ENCODE measurements around the gene PRSS27.
A peak's percentile ranks its signal among the peaks of the same experiment; 100 is the strongest.

The PRSS27 gene

DNA sequence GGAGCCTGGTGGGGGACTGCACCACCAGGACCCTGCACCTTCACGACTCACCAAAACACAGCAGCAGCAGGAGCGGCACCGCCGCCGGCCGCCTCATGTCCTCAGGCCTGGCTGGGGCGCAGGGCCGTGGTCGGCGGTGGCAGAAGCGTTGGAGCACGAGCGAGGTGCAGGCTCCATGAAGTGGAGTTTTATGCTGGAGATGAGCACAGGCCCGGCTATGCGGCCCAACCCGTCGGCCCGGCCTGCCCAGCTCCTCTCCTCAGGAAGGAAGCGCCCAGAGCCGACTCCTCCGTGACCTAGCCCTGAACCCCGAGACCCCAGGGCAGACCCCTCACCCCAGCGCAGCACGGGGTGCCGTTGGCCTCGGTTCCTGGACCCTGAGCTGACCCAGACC lies at the start of gene PRSS27:
Gene PRSS27 (minus strand): TSS at position 161 of the 394 bp plus-strand sequence. CDS start 64 bp downstream, at position 97.
- in situ Hi-C loops (cut with HindIII; ENCODE audit: low pct_ligation_motif_present, low sequenced_read_pairs) = no loop called here
- Histone ChIP-seq H3K27me3 (replicated peaks) (no peaks in the 10 kb centered on the region), H3K4me3 (ENCODE audit: low read depth, low read length) (peak within 1 kb of the TSS; percentile 58), H3K27ac (no peak within 1 kb of the TSS), H3K36me3 (replicated peaks) (no peaks in the 10 kb centered on the region)
- TF ChIP-seq, protein P1, sequence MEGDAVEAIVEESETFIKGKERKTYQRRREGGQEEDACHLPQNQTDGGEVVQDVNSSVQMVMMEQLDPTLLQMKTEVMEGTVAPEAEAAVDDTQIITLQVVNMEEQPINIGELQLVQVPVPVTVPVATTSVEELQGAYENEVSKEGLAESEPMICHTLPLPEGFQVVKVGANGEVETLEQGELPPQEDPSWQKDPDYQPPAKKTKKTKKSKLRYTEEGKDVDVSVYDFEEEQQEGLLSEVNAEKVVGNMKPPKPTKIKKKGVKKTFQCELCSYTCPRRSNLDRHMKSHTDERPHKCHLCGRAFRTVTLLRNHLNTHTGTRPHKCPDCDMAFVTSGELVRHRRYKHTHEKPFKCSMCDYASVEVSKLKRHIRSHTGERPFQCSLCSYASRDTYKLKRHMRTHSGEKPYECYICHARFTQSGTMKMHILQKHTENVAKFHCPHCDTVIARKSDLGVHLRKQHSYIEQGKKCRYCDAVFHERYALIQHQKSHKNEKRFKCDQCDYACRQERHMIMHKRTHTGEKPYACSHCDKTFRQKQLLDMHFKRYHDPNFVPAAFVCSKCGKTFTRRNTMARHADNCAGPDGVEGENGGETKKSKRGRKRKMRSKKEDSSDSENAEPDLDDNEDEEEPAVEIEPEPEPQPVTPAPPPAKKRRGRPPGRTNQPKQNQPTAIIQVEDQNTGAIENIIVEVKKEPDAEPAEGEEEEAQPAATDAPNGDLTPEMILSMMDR (IDR thresholded peaks at IDR 0.05; ENCODE audit: low read depth, low read length, missing control alignments) = no peak
- DNase-seq = no peak

DNA sequence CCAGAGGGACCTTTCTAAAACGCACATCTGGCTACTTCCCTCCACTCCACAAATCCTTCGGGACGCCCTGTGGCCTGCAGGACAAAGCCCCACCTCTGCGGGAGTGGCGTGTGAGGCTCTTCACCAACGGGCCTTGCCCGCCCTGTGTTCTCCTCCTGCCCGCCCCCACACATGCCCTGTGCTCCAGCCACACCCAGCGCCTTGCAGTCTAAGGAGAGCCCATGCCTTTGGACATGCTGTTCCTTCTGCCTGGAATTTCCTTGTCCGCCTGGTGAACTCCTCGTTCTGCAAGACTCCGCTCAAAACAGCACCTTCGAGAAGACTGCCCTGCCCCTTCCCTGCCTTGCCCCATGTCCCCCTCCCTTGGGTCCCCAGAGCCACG lies 49.6 kb upstream of the PRSS27 start:
- Histone ChIP-seq H3K4me3 (ENCODE audit: low read depth, low read length) (no peak overlapping the region), H3K36me3 (replicated peaks) (peaks cover 92% of the 10 kb centered on the region), H3K27me3 (replicated peaks) (no peaks in the 10 kb centered on the region), H3K27ac (no peak overlapping the region)
- in situ Hi-C loops (cut with HindIII; ENCODE audit: low pct_ligation_motif_present, low sequenced_read_pairs) = no loop called here
- TF ChIP-seq, protein P1 (IDR thresholded peaks at IDR 0.05; ENCODE audit: low read depth, low read length, missing control alignments) = no peak
- no peak for DNase-seq

DNA sequence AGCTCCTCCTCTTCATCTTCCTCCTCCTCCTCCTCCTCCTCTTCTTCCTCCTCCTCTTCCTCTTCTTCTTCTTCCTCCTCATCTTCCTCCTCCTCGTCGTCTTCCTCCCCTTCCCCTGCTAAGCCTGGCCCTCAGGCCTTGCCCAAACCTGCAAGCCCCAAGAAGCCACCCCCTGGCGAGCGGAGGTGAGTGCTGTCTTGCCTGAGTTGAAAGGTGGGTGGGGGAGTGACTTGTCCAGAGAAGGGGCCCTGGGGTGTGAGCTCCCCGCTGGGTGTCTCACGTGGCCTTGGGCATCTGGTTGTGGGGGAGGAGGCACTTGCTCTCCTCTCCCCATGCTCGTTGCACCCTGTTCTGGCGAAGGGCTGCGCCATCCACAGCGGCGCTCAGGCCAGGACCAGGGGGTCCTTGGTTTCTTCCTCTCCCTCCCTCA lies 49.1 kb upstream of the PRSS27 start:
- Histone ChIP-seq H3K27ac (no peak overlapping the region), H3K4me3 (ENCODE audit: low read depth, low read length) (no peak overlapping the region), H3K36me3 (replicated peaks) (peaks cover 93% of the 10 kb centered on the region), H3K27me3 (replicated peaks) (no peaks in the 10 kb centered on the region)
- TF ChIP-seq, protein P1 (IDR thresholded peaks at IDR 0.05; ENCODE audit: low read depth, low read length, missing control alignments) = no peak
- DNase-seq = no peak
- in situ Hi-C loops (cut with HindIII; ENCODE audit: low pct_ligation_motif_present, low sequenced_read_pairs) = no loop called here

DNA sequence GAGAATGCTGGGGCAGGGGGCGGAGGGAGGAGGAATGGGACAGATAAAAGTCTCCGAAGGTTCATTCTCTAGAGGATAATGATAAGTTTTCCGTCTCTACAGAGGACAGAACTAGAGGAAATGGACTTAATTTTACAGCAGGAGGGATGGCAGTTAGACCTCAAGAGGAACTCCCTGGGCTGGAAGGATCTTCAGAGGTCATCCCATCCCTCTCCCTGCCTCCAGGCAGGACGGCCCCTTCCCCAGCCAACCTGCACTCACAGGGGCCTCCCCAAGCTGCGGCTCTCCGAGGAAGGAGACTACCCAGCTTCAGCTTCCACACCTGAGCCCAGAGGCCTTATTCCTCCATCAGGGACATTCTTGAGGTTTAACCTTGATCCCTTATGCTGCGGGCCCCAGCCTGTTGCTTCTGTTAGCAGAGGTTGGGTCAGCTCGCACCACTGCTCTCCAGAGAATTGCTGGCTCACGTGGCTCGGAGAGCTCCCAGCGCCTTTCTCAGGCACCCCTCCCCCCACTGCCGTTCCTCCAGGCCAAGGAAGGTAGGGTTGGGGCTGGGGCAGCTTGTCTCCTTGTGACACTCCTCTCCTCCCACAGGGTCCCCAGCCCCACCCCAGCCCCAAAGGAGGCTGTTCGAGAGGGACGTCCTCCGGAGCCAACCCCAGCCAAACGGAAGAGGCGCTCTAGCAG lies 48.5 kb upstream of the PRSS27 start:
- TF ChIP-seq, protein P1 (IDR thresholded peaks at IDR 0.05; ENCODE audit: low read depth, low read length, missing control alignments) = no peak
- no peak overlapping the region for H3K27ac ChIP-seq
- in situ Hi-C loops (cut with HindIII; ENCODE audit: low pct_ligation_motif_present, low sequenced_read_pairs) = no loop called here

DNA sequence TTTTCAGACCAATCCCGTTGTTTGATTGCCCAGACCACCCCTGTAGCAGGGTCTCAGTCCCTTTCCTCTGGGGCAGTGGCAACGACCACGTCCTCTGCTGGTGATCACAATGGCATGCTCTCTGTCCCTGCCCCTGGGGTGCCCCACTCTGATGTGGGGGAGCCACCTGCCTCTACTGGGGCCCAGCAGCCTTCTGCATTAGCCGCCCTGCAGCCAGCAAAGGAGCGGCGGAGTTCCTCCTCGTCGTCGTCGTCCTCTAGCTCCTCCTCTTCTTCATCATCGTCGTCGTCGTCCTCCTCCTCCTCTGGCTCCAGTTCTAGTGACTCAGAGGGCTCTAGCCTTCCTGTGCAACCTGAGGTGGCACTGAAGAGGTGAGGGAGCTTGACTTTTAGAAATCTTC lies 47.9 kb upstream of the PRSS27 start:
- Histone ChIP-seq H3K27me3 (replicated peaks) (no peaks in the 10 kb centered on the region), H3K27ac (no peak overlapping the region), H3K36me3 (replicated peaks) (peaks cover 93% of the 10 kb centered on the region), H3K4me3 (ENCODE audit: low read depth, low read length) (no peak overlapping the region)
- TF ChIP-seq, protein P1 (IDR thresholded peaks at IDR 0.05; ENCODE audit: low read depth, low read length, missing control alignments) = no peak
- DNase-seq = no peak
- in situ Hi-C loops (cut with HindIII; ENCODE audit: low pct_ligation_motif_present, low sequenced_read_pairs) = no loop called here

More for the DNA sequence above, 48.5 kb upstream of the PRSS27 start:
- Histone ChIP-seq H3K4me3 (ENCODE audit: low read depth, low read length) (no peak overlapping the region), H3K36me3 (replicated peaks) (peaks cover 93% of the 10 kb centered on the region), H3K27me3 (replicated peaks) (no peaks in the 10 kb centered on the region)
- no peak for DNase-seq
